ENCODE data around the gene ACSS3.

ACSS3 gene

DNA sequence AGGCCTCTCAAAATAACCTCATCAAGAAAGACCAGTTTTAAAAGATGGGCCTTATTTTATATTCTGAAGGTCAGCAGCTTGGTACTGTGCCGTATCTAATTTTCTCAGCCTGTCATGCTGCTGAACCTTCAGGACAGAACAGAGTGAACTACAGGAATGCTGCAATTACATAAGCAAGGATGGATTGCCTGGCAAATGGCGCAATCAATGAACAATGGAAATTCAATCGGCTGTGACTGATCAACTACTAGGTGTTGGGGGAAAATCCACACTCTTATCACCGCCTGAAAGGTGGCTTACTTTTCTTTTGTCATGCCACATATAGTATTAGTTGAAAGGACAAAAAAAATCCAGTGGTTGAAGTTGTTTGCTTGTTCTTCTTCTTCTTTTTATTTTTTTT lies 8.5 kb downstream of the ACSS3 start:
- H3K23ac ChIP-seq (ENCODE audit: low read length), result no peak overlapping the region
- no peak overlapping the region for H3K27ac ChIP-seq (ENCODE audit: low read depth, low read length)
- H3K79me1 ChIP-seq (ENCODE audit: low read length), result no peaks in the 10 kb centered on the region
- no peak overlapping the region for H3K4ac ChIP-seq (ENCODE audit: low read depth, low read length)
- no peak overlapping the region for H3K18ac ChIP-seq (ENCODE audit: low read length)
- H3K36me3 ChIP-seq (ENCODE audit: control insufficient read depth in 1 of 2, insufficient read depth in 2 of 2, low read length in 2 of 2), result no peaks in the 10 kb centered on the region
- no peak overlapping the region for H2AK5ac ChIP-seq (ENCODE audit: low read length)
- no peak overlapping the region for H2AFZ ChIP-seq (ENCODE audit: insufficient read depth, low read length, poor library complexity)
- no CpG with 5 or more reads among the region's 4 CpGs for WGBS (ENCODE audit: extremely low coverage, insufficient coverage, insufficient read length)
- no peak overlapping the region for H3K9ac ChIP-seq (ENCODE audit: low read length)
- no peaks in the 10 kb centered on the region for H3K27me3 ChIP-seq (ENCODE audit: insufficient read depth, low read length)
- no peaks in the 10 kb centered on the region for H3K4me1 ChIP-seq (ENCODE audit: control insufficient read depth in 1 of 2, insufficient read depth in 2 of 2, low read length in 2 of 2)
- H3K14ac ChIP-seq (ENCODE audit: low read length), result no peak overlapping the region
- H3K9me3 ChIP-seq (ENCODE audit: insufficient read depth, low read depth, low read length), result no peaks in the 10 kb centered on the region
- DNase-seq, result no peak
- no peaks in the 10 kb centered on the region for H3K79me2 ChIP-seq (ENCODE audit: control insufficient read depth, insufficient read depth, low read length, poor library complexity)
- no peak overlapping the region for H2BK120ac ChIP-seq (ENCODE audit: insufficient read depth, low read length, poor library complexity)
- no peak overlapping the region for H3K4me2 ChIP-seq (ENCODE audit: low read length)
- no peak overlapping the region for H2BK12ac ChIP-seq (ENCODE audit: low read length)
- H2BK5ac ChIP-seq (ENCODE audit: low read depth, low read length, poor library complexity), result no peak overlapping the region
- no peak overlapping the region for H3K4me3 ChIP-seq (ENCODE audit: low read depth, low read length)
- no peak overlapping the region for H4K8ac ChIP-seq (ENCODE audit: low read depth, low read length)
- H4K91ac ChIP-seq (ENCODE audit: low read depth, low read length), result no peak overlapping the region
- no peak overlapping the region for H4K12ac ChIP-seq (ENCODE audit: low read depth, low read length)

DNA sequence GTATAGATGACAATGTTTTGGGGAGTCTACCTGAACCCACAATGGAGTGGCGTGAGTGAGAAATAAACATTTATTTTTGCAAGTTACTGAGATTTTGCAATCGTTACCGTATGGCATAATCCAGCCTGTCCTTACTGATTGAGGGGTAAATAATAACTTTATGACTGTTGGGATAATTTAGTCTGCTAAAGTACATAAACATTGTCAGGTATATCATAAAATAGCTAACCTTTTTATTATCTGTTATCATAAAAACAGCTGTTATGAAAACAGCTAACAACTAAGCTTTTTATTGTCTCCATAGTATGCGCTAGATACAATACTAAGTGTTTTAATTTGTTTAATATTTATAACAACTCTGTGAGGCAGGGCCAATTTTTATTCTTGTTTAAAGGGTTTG lies 10.3 kb downstream of the ACSS3 start:
- no peak overlapping the region for H3K4me2 ChIP-seq (ENCODE audit: low read length)
- H3K18ac ChIP-seq (ENCODE audit: low read length), result no peak overlapping the region
- H4K12ac ChIP-seq (ENCODE audit: low read depth, low read length), result no peak overlapping the region
- no peaks in the 10 kb centered on the region for H3K27me3 ChIP-seq (ENCODE audit: insufficient read depth, low read length)
- no peak overlapping the region for H3K27ac ChIP-seq (ENCODE audit: low read depth, low read length)
- no peak overlapping the region for H2AFZ ChIP-seq (ENCODE audit: insufficient read depth, low read length, poor library complexity)
- H3K9me3 ChIP-seq (ENCODE audit: insufficient read depth, low read depth, low read length), result no peaks in the 10 kb centered on the region
- H2BK120ac ChIP-seq (ENCODE audit: insufficient read depth, low read length, poor library complexity), result no peak overlapping the region
- H3K9ac ChIP-seq (ENCODE audit: low read length), result no peak overlapping the region
- DNase-seq, result no peak
- H2AK5ac ChIP-seq (ENCODE audit: low read length), result no peak overlapping the region
- no peak overlapping the region for H4K8ac ChIP-seq (ENCODE audit: low read depth, low read length)
- no peak overlapping the region for H3K4ac ChIP-seq (ENCODE audit: low read depth, low read length)
- no peak overlapping the region for H2BK12ac ChIP-seq (ENCODE audit: low read length)
- H3K23ac ChIP-seq (ENCODE audit: low read length), result no peak overlapping the region
- H3K79me1 ChIP-seq (ENCODE audit: low read length), result no peaks in the 10 kb centered on the region
- H3K79me2 ChIP-seq (ENCODE audit: control insufficient read depth, insufficient read depth, low read length, poor library complexity), result no peaks in the 10 kb centered on the region
- H2BK5ac ChIP-seq (ENCODE audit: low read depth, low read length, poor library complexity), result no peak overlapping the region
- no peaks in the 10 kb centered on the region for H3K4me1 ChIP-seq (ENCODE audit: control insufficient read depth in 1 of 2, insufficient read depth in 2 of 2, low read length in 2 of 2)
- H3K4me3 ChIP-seq (ENCODE audit: low read depth, low read length), result no peak overlapping the region
- no CpG with 5 or more reads among the region's 4 CpGs for WGBS (ENCODE audit: extremely low coverage, insufficient coverage, insufficient read length)
- no peak overlapping the region for H4K91ac ChIP-seq (ENCODE audit: low read depth, low read length)
- H3K14ac ChIP-seq (ENCODE audit: low read length), result no peak overlapping the region
- no peaks in the 10 kb centered on the region for H3K36me3 ChIP-seq (ENCODE audit: control insufficient read depth in 1 of 2, insufficient read depth in 2 of 2, low read length in 2 of 2)

DNA sequence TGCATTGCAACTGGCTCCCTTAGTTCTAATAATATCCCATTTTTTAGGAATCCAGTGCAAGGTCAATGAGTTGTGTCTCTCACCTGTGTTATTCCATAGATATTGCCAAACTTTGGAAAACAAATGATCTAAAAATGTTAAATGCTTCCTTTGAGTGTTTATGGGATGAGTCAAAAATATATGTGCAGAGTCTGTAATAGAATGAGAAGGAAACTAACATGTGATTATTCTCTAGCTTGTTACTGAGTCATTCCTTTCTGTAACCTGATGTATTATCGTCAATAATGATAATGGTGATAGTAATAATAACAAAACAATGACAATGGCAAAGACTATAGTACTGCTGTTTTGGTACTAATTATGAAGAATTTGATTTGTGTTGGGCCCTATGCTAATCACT lies 11.5 kb downstream of the ACSS3 start:
- no peaks in the 10 kb centered on the region for H3K9me3 ChIP-seq (ENCODE audit: insufficient read depth, low read depth, low read length)
- no peak overlapping the region for H3K23ac ChIP-seq (ENCODE audit: low read length)
- H2BK12ac ChIP-seq (ENCODE audit: low read length), result no peak overlapping the region
- no peak overlapping the region for H2BK120ac ChIP-seq (ENCODE audit: insufficient read depth, low read length, poor library complexity)
- H3K4me2 ChIP-seq (ENCODE audit: low read length), result no peak overlapping the region
- H3K14ac ChIP-seq (ENCODE audit: low read length), result no peak overlapping the region
- no peak overlapping the region for H2AFZ ChIP-seq (ENCODE audit: insufficient read depth, low read length, poor library complexity)
- H4K91ac ChIP-seq (ENCODE audit: low read depth, low read length), result no peak overlapping the region
- no peak overlapping the region for H3K4me3 ChIP-seq (ENCODE audit: low read depth, low read length)
- H3K79me1 ChIP-seq (ENCODE audit: low read length), result no peaks in the 10 kb centered on the region
- H3K27me3 ChIP-seq (ENCODE audit: insufficient read depth, low read length), result no peaks in the 10 kb centered on the region
- H3K9ac ChIP-seq (ENCODE audit: low read length), result no peak overlapping the region
- no peak overlapping the region for H2BK5ac ChIP-seq (ENCODE audit: low read depth, low read length, poor library complexity)
- DNase-seq, result no peak
- H3K27ac ChIP-seq (ENCODE audit: low read depth, low read length), result no peak overlapping the region
- no peaks in the 10 kb centered on the region for H3K4me1 ChIP-seq (ENCODE audit: control insufficient read depth in 1 of 2, insufficient read depth in 2 of 2, low read length in 2 of 2)
- H2AK5ac ChIP-seq (ENCODE audit: low read length), result no peak overlapping the region
- WGBS (ENCODE audit: extremely low coverage, insufficient coverage, insufficient read length), result no CpG with 5 or more reads among the region's 1 CpG
- H4K8ac ChIP-seq (ENCODE audit: low read depth, low read length), result no peak overlapping the region
- H3K4ac ChIP-seq (ENCODE audit: low read depth, low read length), result no peak overlapping the region
- H3K18ac ChIP-seq (ENCODE audit: low read length), result no peak overlapping the region
- no peaks in the 10 kb centered on the region for H3K79me2 ChIP-seq (ENCODE audit: control insufficient read depth, insufficient read depth, low read length, poor library complexity)
- H3K36me3 ChIP-seq (ENCODE audit: control insufficient read depth in 1 of 2, insufficient read depth in 2 of 2, low read length in 2 of 2), result no peaks in the 10 kb centered on the region
- H4K12ac ChIP-seq (ENCODE audit: low read depth, low read length), result no peak overlapping the region

DNA sequence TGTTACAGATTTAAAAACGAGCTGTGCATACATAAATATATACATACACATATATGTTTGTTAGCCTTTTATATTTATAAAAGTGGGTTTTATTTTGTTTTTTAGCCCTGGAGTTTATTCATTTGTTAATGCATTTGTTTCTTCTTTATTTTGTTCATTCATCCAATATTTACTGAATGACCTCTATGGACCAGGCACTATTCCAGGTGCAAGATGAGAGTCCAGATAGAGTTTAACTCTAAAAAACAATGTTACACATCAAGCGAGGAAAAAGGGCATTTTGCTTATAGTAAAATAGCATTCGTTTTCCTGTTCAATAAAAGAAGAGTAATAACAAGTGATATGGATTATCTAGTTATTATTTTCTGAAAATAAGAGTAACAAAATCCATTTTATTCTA lies 14.2 kb downstream of the ACSS3 start:
- Histone ChIP-seq H4K12ac (ENCODE audit: low read depth, low read length) (no peak overlapping the region), H3K4ac (ENCODE audit: low read depth, low read length) (no peak overlapping the region), H3K23ac (ENCODE audit: low read length) (no peak overlapping the region), H4K8ac (ENCODE audit: low read depth, low read length) (no peak overlapping the region), H3K79me2 (ENCODE audit: control insufficient read depth, insufficient read depth, low read length, poor library complexity) (no peaks in the 10 kb centered on the region), H3K14ac (ENCODE audit: low read length) (no peak overlapping the region), H3K4me3 (ENCODE audit: low read depth, low read length) (no peak overlapping the region), H3K9ac (ENCODE audit: low read length) (no peak overlapping the region), H2BK12ac (ENCODE audit: low read length) (no peak overlapping the region), H2BK5ac (ENCODE audit: low read depth, low read length, poor library complexity) (no peak overlapping the region), H2AFZ (ENCODE audit: insufficient read depth, low read length, poor library complexity) (no peak overlapping the region), H2AK5ac (ENCODE audit: low read length) (no peak overlapping the region), H3K27ac (ENCODE audit: low read depth, low read length) (no peak overlapping the region), H3K9me3 (ENCODE audit: insufficient read depth, low read depth, low read length) (no peaks in the 10 kb centered on the region), H4K91ac (ENCODE audit: low read depth, low read length) (no peak overlapping the region), H3K4me1 (ENCODE audit: control insufficient read depth in 1 of 2, insufficient read depth in 2 of 2, low read length in 2 of 2) (peaks cover 4 to 6% of the 10 kb centered on the region in 2 experiments), H3K18ac (ENCODE audit: low read length) (no peak overlapping the region), H3K36me3 (ENCODE audit: control insufficient read depth in 1 of 2, insufficient read depth in 2 of 2, low read length in 2 of 2) (no peaks in the 10 kb centered on the region), H3K4me2 (ENCODE audit: low read length) (no peak overlapping the region), H2BK120ac (ENCODE audit: insufficient read depth, low read length, poor library complexity) (no peak overlapping the region), H3K27me3 (ENCODE audit: insufficient read depth, low read length) (no peaks in the 10 kb centered on the region), H3K79me1 (ENCODE audit: low read length) (no peaks in the 10 kb centered on the region)
- DNase-seq, result no peak
- WGBS (ENCODE audit: extremely low coverage, insufficient coverage, insufficient read length), result no CpG with 5 or more reads among the region's 3 CpGs
